RCC 7860 (cell line): Measurements from ENCODE around the gene FALEC.
"Not testable (repeated sequence)": the region's sequence is repeated elsewhere in the genome, so short reads cannot be mapped to it uniquely, and the experiment has no call there.

Experiments used
- DNase-seq: peaks from one replicate; pipeline ENCODE4 v3.0.0-alpha.2; 2015; ENCODE audit warnings: low spot score
- FAIRE-seq: peaks from 2 replicates; lab custom pipeline; 2012; peaks lifted over from hg19 to GRCh38; lab: Jason Lieb, UNC

Gene FALEC

DNA sequence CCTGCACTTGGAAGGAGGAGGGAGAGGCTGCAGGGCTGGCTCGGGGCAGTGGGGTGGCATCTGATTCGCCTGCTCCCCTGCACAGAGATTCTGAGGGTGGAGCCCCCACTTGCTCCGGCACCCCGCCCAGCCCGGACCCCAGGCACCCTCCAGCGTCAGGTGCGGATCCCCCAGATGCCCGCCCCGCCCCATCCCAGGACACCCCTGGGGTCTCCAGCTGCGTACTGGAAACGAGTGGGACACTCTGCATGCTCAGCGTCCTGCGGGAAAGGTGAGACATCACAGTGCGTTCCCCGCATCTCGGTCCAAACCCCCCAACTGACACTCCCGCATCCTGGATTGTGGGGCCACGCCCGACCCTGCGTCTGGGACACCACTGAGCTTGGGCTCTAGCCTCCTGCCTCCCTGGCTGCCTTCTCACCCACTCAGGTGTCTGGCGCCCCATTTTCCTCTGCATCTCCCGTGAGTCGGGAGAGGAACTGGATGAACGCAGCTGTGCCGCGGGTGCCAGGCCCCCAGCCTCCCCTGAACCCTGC is 41.6 kb downstream of the FALEC start:
- FAIRE-seq = no peak
- no peak for DNase-seq

GRCh38 chr1:150557813-150558212 is 42.3 kb downstream of the FALEC start:
- no peak for DNase-seq
- no peak for FAIRE-seq

- FAIRE-seq (no peak), DNase-seq (no peak)
Measured at GRCh38 chr1:150558303-150558704, 42.8 kb downstream of the FALEC start.

DNA sequence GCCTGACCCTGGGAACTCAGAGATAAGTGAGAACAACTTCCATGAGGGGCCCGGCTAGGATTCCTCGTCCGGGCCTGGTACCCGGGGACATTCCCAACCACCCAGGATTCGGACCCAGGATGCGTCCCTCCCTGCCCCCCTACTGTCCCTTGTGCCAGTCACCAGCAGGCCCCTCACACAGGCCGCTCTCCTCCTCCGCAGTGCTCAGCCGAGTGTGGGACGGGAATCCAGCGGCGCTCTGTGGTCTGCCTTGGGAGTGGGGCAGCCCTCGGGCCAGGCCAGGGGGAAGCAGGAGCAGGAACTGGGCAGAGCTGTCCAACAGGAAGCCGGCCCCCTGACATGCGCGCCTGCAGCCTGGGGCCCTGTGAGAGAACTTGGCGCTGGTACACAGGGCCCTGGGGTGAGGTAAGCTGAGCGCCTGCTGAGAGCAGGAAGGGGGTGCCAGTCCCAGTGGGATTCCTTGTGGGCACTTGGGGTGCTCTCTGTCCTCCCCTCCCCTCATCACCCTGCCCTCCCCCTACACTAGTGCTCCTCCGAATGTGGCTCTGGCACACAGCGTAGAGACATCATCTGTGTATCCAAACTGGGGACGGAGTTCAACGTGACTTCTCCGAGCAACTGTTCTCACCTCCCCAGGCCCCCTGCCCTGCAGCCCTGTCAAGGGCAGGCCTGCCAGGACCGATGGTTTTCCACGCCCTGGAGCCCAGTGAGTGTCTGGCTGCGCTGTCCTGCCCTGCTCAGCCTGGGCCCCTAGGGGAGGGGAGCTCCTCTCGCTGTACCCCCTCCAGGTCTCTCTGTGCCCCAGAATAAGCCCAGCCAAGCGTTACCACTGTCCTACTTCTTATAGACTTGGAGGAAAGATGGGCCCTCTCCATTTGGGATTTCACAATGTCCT is 43.5 kb downstream of the FALEC start:
- DNase-seq (no peak), FAIRE-seq (no peak)

DNA sequence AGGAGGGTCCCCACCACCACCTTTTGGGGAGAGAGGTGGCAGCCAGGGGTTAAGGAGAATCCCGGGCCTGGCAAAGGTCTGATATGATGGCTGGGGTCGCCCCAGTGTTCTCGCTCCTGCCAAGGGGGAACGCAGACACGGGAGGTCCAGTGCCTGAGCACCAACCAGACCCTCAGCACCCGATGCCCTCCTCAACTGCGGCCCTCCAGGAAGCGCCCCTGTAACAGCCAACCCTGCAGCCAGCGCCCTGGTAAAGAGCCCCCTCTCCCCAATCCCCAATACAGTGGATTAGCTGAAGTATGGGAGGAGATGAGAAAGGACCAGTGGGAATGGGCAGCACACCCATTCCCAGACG is 44.1 kb downstream of the FALEC start:
- FAIRE-seq = no peak

GRCh38 chr1:150560011-150560438 is 44.5 kb downstream of the FALEC start:
- DNase-seq (no peak), FAIRE-seq (no peak)

More for the DNA sequence above, 44.1 kb downstream of the FALEC start:
- DNase-seq = no peak

- DNase-seq = no peak
- FAIRE-seq = no peak
Measured at GRCh38 chr1:150560576-150561253, 45.2 kb downstream of the FALEC start.

DNA sequence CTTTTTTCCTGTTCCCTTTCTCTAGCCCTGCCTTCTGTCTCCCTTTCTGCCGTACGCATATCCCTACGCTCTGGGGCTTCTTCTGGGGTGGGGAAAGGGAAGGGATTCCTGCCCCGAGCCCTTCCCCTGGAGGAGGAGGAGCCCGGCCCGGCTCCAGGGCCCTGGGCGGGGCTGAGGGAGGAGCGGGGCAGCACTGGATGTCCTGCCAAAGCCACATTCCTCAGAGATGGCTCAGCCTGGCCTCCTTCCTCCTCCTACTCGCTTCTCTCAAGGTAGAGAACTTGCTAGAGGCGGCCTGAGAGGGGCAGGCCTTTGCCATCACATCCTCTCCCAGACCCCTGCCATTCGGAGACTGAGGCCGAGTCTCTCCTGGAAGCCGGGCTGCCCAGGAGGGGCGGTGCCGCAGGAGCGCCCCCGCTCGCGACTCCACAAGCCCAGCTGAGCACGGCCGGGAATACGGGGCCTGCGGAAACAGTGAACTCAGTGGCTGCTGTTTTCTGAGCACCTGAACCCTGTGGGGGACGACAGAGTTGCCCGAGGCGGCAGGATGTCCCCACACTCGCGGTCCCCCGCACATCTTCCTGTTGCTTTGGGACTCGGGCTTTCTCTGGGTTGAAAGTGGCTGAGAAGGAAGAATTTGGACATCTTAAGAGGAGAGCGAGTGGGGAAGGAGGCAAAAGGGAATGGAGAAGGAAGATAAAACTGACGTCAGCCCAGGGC is 45.9 kb downstream of the FALEC start:
- peak; percentile 98 for DNase-seq
- peak; percentile 89 for FAIRE-seq

DNA sequence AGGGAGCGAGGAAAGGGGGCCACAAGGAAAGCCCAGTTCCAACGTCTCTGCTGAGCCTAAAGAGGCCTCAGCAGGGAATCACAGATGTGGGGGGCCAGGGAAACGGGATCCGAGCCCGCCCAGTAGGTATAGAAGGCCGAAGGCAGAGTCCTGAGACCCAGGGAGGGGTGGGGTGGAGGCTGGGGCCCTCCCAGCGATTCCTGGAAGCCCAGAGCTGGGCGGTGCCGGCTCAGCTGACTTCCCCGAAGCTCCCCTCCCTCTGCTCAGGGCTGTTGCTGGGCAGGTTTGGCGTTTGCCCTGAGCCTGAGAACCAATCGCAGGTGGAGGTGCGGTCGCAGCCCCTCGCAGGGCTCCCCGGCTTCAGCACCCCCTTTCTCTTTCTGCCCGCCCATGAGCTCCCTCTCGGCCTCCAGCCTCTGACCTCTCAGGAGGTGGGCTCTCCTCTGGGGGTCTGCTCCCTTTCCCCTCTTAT is 46.5 kb downstream of the FALEC start:
- FAIRE-seq (peak; percentile 35), DNase-seq (peak; percentile 64)

DNA sequence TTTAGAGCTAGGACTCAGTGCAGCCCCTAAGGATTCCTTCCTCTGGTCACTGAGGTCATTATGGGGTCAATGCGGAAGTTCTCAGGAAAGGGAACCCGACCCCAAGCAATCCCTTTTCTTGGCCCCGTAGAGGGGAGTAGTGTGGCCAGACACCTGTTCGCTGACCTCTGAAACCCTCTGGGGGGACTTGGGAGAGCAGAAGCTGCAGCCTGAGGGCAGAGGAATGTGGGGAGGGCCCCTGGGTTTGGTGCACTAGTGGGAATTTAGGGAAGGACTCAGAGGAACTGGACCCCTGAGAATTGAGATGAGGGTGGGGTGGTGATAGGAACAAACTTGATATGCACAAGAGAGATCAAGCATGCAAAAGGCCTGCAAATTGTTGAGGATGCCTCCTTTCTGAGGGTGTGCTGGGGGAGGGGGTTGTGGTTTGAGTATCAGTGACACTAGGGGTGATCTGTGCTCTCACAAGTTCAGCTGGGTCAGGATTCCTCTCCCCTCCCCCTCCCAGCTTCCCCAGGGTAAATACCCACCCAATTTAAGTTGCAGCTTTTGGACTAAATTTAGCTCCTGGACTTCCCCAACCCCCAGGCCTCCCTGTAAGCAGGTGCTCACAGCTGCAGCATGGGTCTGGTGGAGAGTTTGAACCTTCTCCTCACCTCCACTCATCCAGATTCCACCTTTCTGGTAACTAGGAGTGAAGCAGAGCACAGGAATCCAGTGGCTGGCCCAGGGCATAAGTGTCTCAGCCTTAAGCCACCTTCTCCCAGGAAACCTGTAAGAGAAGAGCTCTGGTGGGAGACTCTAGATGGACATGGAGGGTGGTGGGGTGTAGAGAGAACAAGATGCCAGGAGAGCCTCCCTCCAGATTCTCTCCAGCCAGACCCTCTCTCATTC is 47.1 kb downstream of the FALEC start:
- no peak for DNase-seq
- FAIRE-seq = no peak

DNA sequence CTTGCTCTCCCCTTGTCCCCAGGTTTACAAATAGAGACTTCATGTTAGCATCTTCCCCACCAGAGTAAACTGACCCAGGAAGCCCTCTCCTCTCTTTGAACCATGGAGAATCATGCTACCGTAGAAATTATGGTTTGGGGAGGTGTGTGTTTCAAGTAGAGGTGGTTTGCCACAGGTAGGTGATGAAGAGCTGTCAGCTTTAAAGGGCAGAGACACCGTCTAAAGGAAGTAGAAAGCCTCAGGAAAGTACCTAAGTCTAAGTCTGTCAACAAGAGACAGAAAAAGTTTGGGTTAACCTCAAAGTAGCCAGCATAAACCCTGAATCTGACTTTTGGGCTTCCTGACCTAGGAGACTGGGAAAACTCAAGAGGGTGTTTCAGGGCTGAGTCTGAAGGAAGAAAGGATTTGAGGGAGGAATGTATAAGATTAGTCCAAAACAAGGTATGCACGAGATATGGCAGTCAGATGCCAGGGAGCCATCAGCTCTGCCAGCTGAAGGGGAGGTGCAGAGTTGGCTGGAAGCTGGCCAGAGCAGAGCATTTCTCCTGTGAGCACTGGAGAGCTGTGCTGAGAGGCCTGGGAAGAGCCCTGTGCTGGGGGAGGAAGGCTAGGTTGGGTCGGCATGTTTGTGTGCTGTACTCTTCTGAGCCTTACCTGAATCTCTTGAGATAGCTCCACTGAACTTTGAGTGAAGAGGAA is 47.9 kb downstream of the FALEC start:
- DNase-seq (no peak), FAIRE-seq (no peak)

DNA sequence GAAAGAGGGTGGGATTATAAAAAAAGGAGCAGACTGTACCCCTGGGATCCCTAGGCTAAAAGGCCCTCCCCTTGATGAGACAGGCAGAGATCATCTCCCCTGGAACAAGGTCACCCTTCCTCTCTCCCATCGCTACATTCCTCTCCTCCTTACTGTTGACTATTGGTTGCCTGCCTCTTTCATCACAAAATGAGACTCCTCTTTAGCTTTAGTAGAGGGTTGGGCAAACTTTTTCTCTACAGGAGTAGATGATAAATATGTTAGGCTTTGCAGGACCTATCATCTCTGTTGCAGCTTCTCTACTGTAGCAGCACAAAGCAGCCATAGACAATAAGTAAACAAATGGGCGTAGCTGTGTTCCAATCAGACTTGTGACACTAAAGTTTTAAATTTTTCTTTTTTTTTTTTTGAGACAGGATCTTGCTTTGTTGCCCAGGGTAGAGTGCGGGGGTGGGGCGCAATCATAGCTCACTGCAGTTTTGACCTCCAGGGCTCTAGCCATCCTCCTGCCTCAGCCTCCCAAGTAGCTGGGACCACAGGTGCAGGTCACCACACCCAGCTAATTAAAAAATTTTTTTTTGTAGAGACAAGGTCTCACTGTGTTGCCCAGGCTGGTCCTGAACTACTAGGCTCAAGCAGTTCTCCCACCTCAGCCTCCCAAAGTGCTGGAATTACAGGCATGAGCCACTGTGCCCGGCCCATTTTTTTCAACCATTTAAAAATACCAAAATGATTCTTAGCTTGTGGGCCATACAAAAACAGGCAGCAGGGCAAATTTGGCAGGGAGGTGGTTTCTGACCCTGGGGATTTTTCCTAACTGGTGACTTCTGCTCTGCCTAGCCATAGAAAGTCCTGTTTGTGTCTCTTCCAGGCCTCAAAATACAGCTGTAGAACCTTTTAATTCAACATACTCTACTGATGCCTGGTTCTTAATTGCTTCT is 48.8 kb downstream of the FALEC start:
- DNase-seq (no peak), FAIRE-seq (no peak)

DNA sequence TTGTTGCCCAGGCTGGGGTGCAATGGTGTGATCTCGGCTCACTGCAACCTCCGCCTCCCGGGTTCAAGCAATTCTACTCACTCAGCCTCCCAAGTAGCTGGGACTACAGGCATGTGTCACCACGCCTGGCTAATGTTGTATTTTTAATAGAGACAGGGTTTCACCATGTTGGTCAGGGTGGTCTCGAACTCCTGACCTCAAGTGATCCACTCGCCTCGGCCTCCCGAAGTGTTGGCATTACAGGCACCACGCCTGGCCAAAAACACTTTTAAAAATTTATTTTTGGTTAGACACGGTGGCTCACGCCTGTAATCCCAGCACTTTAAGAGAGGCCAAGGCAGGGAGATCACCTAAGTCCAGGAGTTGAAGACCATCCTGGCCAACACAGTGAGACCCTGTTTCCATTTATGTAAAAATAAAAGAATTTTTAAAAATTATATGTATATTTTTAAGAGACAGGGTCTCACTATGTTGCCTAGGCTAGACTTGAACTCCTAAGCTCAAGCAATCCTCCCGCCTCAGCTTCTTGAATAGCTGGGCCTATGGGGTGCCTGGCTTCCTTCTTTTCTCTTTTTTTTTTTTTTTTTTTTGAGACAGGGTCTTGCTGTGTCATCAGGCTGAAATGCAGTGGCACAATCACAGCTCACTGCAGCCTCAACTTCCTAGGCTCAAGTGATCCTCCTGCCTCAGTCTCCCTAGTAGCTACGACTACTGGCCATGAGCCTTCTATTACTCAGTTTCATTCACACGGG is 49.9 kb downstream of the FALEC start:
- FAIRE-seq = not testable (repeated sequence)

GRCh38 chr1:150566589-150567340 is 51.2 kb downstream of the FALEC start:
- FAIRE-seq = no peak
- no peak for DNase-seq

More for the DNA sequence above, 49.9 kb downstream of the FALEC start:
- DNase-seq = not testable (repeated sequence)

GRCh38 chr1:150567341-150567716 is 51.8 kb downstream of the FALEC start:
- no peak for FAIRE-seq

DNA sequence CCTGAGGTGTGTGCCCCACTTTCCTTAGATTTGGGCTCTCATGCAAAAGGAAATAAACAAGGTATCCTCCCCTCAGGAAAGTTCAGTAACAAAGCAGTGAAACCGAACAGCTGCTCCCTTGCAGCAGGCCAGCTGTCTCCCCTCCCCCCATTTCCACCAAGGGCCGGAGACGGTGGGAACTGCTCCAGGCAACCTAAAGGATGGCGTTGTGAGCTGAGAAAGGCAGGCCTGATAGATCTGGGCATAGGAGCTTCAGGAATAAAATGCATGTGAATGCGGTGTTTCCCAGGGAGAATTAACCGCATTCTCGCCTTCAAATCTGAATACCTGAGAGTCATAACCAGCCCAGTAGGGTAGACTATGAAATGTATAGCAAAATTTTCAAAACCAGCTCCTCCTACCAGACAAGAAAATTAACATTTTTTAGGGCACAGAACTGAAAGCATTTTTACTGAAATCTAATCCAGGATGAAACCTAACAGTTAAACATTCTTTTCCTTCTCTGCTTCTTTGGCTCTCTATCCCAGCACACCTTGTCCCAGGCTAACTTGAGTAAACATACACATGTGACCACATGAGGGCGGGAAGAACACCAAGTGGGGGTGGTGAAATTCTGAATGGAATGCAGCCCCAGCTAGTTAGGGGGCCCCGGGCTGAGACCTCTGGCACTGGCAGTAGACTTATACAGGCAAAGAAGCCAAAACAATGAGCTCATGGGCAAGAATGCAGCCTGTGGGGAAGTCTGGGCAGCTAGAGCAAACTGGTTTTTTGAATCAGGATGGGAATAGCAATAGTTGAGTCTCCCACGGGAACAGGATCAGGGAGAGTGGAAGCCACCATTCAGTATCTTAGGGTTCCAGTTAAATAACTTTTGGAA is 52.4 kb downstream of the FALEC start:
- peak; percentile 82 for DNase-seq
- FAIRE-seq = peak; percentile 36

More at GRCh38 chr1:150567341-150567716, 51.8 kb downstream of the FALEC start:
- DNase-seq = no peak
